Nephron (organoid): Measurements from ENCODE around the gene STRA6.
A peak's percentile ranks its signal among the peaks of the same experiment; 100 is the strongest.

Experiments used
- H3K27ac Mint-ChIP-seq, 3 experiments: 2 replicates each; pipeline ENCODE4 v1.8.0; 2020; ENCODE audit warnings: mixed read lengths in 3 of 3, mild to moderate bottlenecking in 2 of 3, moderate library complexity in 1 of 3
- H3K27me3 Mint-ChIP-seq: 2 replicates; pipeline ENCODE4 v1.8.0; 2021; ENCODE audit warnings: low read depth, mild to moderate bottlenecking, moderate library complexity, mixed read lengths
- H3K36me3 Mint-ChIP-seq: 2 replicates; pipeline ENCODE4 v1.8.0; 2020; ENCODE audit warnings: low read depth, mixed read lengths
- H3K4me1 Mint-ChIP-seq: 2 replicates; pipeline ENCODE4 v1.8.0; 2020; ENCODE audit warnings: mixed read lengths
- H3K4me3 Mint-ChIP-seq, 3 experiments: 2 replicates each; pipeline ENCODE4 v1.8.0; 2020; ENCODE audit warnings: mild to moderate bottlenecking in 3 of 3, mixed read lengths in 3 of 3, moderate library complexity in 2 of 3
- H3K9me3 Mint-ChIP-seq: 2 replicates; pipeline ENCODE4 v1.8.0; 2020; ENCODE audit warnings: mixed read lengths
- CTCF ChIP-seq, 3 experiments: fragments of 200-600 bp; sonication (generic); IDR thresholded peaks; one replicate each; pipeline ENCODE4 v1.5.0; 2021; ENCODE audit warnings: antibody characterized with exemption in 3 of 3; ENCODE audit not compliant: unreplicated experiment in 3 of 3

The STRA6 gene

GRCh38 chr15:74130849-74131627, 71.5 kb downstream of the STRA6 start:
- peak overlapping the region; percentile 61 to 94 (median 82) for H3K27ac Mint-ChIP-seq
- no peak for TF ChIP-seq CTCF (IDR thresholded peaks at IDR 0.05; ENCODE audit: unreplicated experiment in 3 of 3)
- peaks cover 15% of the 10 kb centered on the region for H3K36me3 Mint-ChIP-seq
- H3K27me3 Mint-ChIP-seq = peaks cover 97% of the 10 kb centered on the region
- peak overlapping the region; percentile 83 to 92 (median 92) for H3K4me3 Mint-ChIP-seq
- peaks cover 9% of the 10 kb centered on the region for H3K9me3 Mint-ChIP-seq
- H3K4me1 Mint-ChIP-seq = peaks cover 49% of the 10 kb centered on the region

- H3K4me1 Mint-ChIP-seq = peaks cover 42% of the 10 kb centered on the region
- peak within 1 kb of the TSS; percentile 83 to 92 (median 92) for H3K4me3 Mint-ChIP-seq
- H3K36me3 Mint-ChIP-seq = peaks cover 15% of the 10 kb centered on the region
- peaks cover 9% of the 10 kb centered on the region for H3K9me3 Mint-ChIP-seq
- H3K27ac Mint-ChIP-seq = peak within 1 kb of the TSS; percentile 61 to 94 (median 82)
- TF ChIP-seq CTCF (IDR thresholded peaks at IDR 0.05; ENCODE audit: unreplicated experiment in 3 of 3) = no peak
- peaks cover 93% of the 10 kb centered on the region for H3K27me3 Mint-ChIP-seq
Measured at GRCh38 chr15:74130155-74130848, 72.3 kb downstream of the STRA6 start, which contains the start of gene ISLR2. ISLR2 (plus strand) TSS chr15:74130586; CDS start chr15:74132755, 2,169 bp downstream.

GRCh38 chr15:74129586-74130154, 72.9 kb downstream of the STRA6 start:
- TF ChIP-seq CTCF (IDR thresholded peaks at IDR 0.05; ENCODE audit: unreplicated experiment in 3 of 3) = no peak
- H3K4me1 Mint-ChIP-seq = peaks cover 37% of the 10 kb centered on the region

More at GRCh38 chr15:74129586-74130154, 72.9 kb downstream of the STRA6 start:
- peak overlapping the region; percentile 61 to 94 (median 82) for H3K27ac Mint-ChIP-seq
- H3K36me3 Mint-ChIP-seq = peaks cover 12% of the 10 kb centered on the region
- peak overlapping the region; percentile 83 to 92 (median 92) for H3K4me3 Mint-ChIP-seq
- peaks cover 87% of the 10 kb centered on the region for H3K27me3 Mint-ChIP-seq
- H3K9me3 Mint-ChIP-seq = peaks cover 9% of the 10 kb centered on the region
